GM23248 (cell line): ENCODE results near the gene SLC50A1.

Experiments
- EZH2 ChIP-seq: fragments of 200-600 bp; sonication (generic); IDR thresholded peaks from 2 replicates; pipeline ENCODE4 v1.6.1; 2018; ENCODE audit warnings: antibody characterized with exemption, mild to moderate bottlenecking; ENCODE audit not compliant: insufficient read depth, poor library complexity, severe bottlenecking
- EZH2phosphoT487 ChIP-seq: fragments of 200-600 bp; sonication (generic); IDR thresholded peaks from 2 replicates; pipeline ENCODE4 v1.6.1; 2018; ENCODE audit warnings: antibody characterized with exemption, moderate library complexity, mild to moderate bottlenecking, low read depth; ENCODE audit not compliant: insufficient read depth

- TF ChIP-seq EZH2phosphoT487 (no peak), EZH2 (no peak)
Observed at GRCh38 chr1:155127967-155128754, 7.5 kb upstream of the SLC50A1 start.
